ENCODE results near the gene APP.

DNA sequence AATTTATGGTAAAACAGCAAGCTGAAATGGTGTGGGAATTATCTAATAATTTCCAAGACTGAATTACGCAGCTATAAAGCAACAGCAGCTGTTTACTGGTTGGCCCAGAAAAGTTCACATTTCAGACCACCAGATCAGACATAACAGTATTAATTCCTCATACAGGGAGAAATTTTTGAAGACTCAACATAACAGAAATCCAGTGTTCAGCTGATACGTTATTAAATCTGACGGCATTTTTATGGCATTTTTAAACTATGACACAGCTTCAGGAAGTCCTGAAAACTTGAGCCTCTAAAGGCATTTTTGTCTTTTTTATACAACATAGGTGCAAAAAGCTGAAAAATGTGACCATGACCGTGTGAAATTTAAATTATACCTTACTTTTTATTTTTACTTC, 91.2 kb downstream of the APP start:
- no peak for TF ChIP-seq CTCF (IDR thresholded peaks at IDR 0.05)
- no peak for TF ChIP-seq POLR2AphosphoS5 (IDR thresholded peaks at IDR 0.05)
- no peak for TF ChIP-seq POLR2A (IDR thresholded peaks at IDR 0.05)

Measured in breast epithelium (tissue), 3 donors.